Activated naive CD8-positive, alpha-beta T cell (primary cell): ENCODE data around the gene C11orf54.
"Not testable (repeated sequence)": the region's sequence is repeated elsewhere in the genome, so short reads cannot be mapped to it uniquely, and the experiment has no call there.

Experiments used
- H3K27ac Mint-ChIP-seq: one replicate; pipeline ENCODE4 v1.8.0; 2021; ENCODE audit warnings: mixed read lengths
- H3K27me3 Mint-ChIP-seq: one replicate; pipeline ENCODE4 v1.8.0; 2021; ENCODE audit warnings: mixed read lengths
- H3K36me3 Mint-ChIP-seq: one replicate; pipeline ENCODE4 v1.8.0; 2021; ENCODE audit warnings: mixed read lengths
- H3K4me1 Mint-ChIP-seq: one replicate; pipeline ENCODE4 v1.8.0; 2021; ENCODE audit warnings: low read depth, mixed read lengths
- H3K4me3 Mint-ChIP-seq: one replicate; pipeline ENCODE4 v1.8.0; 2021; ENCODE audit warnings: mild to moderate bottlenecking, mixed read lengths
- H3K9me3 Mint-ChIP-seq: one replicate; pipeline ENCODE4 v1.8.0; 2021; ENCODE audit warnings: low read depth, mixed read lengths

C11orf54 gene

DNA sequence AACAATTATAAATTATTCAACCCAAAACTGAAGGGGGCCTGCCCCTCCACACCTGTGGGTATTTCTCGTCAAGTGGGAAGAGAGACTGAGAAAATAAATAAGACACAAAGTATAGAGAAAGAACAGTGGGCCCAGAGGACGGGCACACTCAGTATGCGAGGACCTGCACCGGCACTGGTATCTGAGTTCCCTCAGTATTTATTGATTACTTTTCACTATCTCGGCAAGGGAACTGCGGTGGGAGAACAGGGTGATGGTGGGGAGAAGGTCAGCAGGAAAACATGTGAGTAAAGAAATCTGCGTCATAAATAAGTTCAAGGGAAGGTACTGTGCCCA is 3.2 kb downstream of the C11orf54 start:
- no peak overlapping the region for H3K27ac Mint-ChIP-seq
- peaks cover 35% of the 10 kb centered on the region for H3K4me1 Mint-ChIP-seq
- H3K27me3 Mint-ChIP-seq: no peaks in the 10 kb centered on the region
- peaks cover 15% of the 10 kb centered on the region for H3K36me3 Mint-ChIP-seq
- no peaks in the 10 kb centered on the region for H3K9me3 Mint-ChIP-seq
- H3K4me3 Mint-ChIP-seq: no peak overlapping the region

DNA sequence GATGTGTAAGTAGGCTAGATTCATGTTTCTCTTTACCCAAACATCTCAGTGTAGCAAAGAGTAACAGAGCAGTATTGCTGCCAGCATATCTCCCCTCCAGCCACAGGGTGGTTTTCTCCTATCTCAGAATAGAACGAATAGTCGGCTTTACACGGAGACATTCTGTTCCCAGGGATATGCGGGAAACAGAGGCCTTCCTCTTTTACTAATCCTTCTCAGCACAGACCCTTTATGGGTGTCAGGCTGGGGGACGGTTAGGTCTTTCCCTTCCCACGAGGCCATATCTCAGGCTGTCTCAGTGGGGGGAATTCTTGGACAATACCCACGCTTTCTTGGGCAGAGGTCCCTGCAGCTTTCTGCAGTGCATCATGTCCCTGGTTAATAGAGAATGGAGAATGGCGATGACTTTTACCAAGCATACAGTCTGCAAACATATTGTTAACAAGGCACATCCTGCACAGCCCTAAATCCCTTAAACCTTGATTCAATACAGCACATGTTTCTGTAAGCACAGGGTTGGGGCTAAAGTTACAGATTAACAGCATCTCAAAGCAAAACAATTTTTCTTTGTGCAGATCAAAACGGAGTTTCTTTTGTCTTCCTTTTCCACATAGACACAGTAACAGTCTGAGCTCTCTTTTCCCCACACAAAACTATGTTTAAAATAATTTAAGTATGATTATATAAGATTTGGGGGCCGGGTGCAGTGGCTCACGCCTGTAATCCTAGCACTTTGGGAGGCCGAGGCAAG is 3.7 kb downstream of the C11orf54 start:
- not testable (repeated sequence) for H3K4me3 Mint-ChIP-seq, H3K9me3 Mint-ChIP-seq, H3K27me3 Mint-ChIP-seq, H3K27ac Mint-ChIP-seq
- H3K36me3 Mint-ChIP-seq: peaks cover 10% of the 10 kb centered on the region
- H3K4me1 Mint-ChIP-seq: peaks cover 34% of the 10 kb centered on the region

DNA sequence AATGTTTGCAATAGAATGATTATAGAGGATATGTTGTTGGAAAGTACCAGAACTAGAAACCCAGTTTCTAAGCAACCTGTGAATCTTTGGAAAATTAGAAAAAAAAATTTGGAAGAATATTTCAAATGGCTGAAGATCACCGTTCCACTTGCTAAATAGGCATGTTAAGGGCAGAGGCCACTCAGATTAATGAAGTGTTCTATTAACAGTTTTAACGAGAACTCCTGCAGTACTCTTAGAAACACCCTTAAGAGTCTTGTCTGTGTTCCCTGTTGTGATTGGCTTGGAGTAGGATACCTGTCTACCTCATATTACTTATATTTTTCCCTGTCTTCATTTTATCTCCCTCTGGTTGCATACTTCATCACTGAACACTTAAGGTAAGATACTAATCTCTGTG is 4.6 kb downstream of the C11orf54 start:
- H3K9me3 Mint-ChIP-seq: no peaks in the 10 kb centered on the region
- no peaks in the 10 kb centered on the region for H3K27me3 Mint-ChIP-seq
- no peak overlapping the region for H3K4me3 Mint-ChIP-seq
- no peak overlapping the region for H3K27ac Mint-ChIP-seq
- peaks cover 34% of the 10 kb centered on the region for H3K4me1 Mint-ChIP-seq
- peaks cover 6% of the 10 kb centered on the region for H3K36me3 Mint-ChIP-seq

GRCh38 chr11:93747122-93747521 is 5.7 kb downstream of the C11orf54 start:
- Mint-ChIP-seq H3K4me3 (no peak overlapping the region), H3K9me3 (no peaks in the 10 kb centered on the region), H3K27ac (no peak overlapping the region), H3K27me3 (no peaks in the 10 kb centered on the region), H3K4me1 (peaks cover 34% of the 10 kb centered on the region), H3K36me3 (peaks cover 6% of the 10 kb centered on the region)

- H3K27me3 Mint-ChIP-seq: no peaks in the 10 kb centered on the region
- H3K36me3 Mint-ChIP-seq: peaks cover 3% of the 10 kb centered on the region
- peaks cover 4% of the 10 kb centered on the region for H3K4me1 Mint-ChIP-seq
- H3K4me3 Mint-ChIP-seq: no peak overlapping the region
- H3K27ac Mint-ChIP-seq: no peak overlapping the region
- H3K9me3 Mint-ChIP-seq: no peaks in the 10 kb centered on the region
Measured at GRCh38 chr11:93751001-93751400, 9.5 kb downstream of the C11orf54 start.

DNA sequence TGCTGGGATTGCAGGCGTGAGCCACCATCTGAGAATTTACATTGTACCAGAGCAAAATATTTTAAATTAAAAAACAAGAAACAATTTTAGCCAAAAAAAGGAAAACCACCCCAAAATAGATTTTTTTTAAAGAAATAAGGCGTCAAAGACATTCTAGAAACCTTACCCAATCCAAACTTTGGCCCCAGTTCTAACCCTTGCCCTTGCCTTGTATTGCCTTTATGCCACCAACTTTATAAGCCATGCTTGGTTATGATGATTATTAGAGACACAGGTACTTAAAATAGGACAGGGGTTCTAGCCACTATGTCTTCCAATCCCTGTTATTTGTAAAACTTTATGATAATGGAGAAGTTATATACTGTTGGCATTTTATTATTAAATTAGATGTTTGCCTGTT is 11.8 kb downstream of the C11orf54 start:
- Mint-ChIP-seq H3K4me1 (no peaks in the 10 kb centered on the region), H3K9me3 (no peaks in the 10 kb centered on the region), H3K27me3 (no peaks in the 10 kb centered on the region), H3K4me3 (no peak overlapping the region), H3K36me3 (peaks cover under 1% of the 10 kb centered on the region), H3K27ac (no peak overlapping the region)

- no peaks in the 10 kb centered on the region for H3K27me3 Mint-ChIP-seq
- H3K4me1 Mint-ChIP-seq: no peaks in the 10 kb centered on the region
- H3K27ac Mint-ChIP-seq: no peak overlapping the region
- H3K36me3 Mint-ChIP-seq: peaks cover 5% of the 10 kb centered on the region
- H3K9me3 Mint-ChIP-seq: no peaks in the 10 kb centered on the region
- H3K4me3 Mint-ChIP-seq: no peak overlapping the region
Measured at GRCh38 chr11:93756748-93757147, 15.3 kb downstream of the C11orf54 start.

- peaks cover 5% of the 10 kb centered on the region for H3K36me3 Mint-ChIP-seq
- no peaks in the 10 kb centered on the region for H3K4me1 Mint-ChIP-seq
- no peaks in the 10 kb centered on the region for H3K9me3 Mint-ChIP-seq
- no peak overlapping the region for H3K27ac Mint-ChIP-seq
- H3K27me3 Mint-ChIP-seq: no peaks in the 10 kb centered on the region
- no peak overlapping the region for H3K4me3 Mint-ChIP-seq
Measured at GRCh38 chr11:93757301-93757700, 15.8 kb downstream of the C11orf54 start.

DNA sequence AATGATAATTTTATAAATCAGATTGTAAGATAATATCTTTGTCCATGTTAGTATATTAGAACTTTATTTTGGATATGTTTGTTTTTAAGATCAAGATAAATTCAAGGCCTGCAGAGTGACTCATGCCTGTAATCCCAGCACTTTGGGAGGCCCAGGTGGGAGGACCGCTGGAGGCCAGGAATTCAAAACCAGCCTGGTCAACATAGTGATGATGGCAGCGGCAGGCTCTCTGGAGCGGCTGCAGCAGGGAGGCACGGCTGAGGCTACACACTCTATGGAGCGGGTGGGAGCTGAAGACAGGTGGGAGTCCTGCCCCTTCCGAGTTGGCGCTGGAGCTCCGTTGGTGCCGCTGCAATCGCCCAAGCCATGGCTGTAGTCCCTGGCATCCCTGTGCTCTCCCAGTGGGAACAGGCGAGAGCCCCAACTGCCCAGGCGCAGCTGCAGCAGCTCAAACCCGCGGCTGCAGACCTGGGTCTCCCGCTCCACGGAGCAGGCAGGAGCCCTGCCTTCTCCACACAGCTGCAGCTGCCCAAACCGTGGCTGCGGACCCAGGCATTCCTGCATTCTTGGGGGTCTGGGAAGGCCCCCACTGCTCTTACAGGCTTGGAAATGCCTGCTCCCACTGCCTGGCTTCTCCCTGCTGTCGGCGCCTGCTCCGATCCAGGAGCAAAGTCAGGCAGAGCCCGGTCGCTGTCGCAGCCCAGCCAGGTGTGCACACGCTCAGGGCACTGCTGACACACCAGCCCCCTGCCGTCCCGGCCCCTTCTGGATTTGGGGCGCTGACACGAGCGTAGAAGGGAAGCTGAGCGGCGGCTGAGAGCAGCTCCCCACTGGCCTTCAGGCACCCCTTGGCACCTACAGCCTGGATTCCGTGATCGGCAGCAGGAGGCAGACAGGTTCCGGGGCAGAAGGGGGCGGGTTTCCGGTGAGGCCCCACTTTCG is 16.7 kb downstream of the C11orf54 start:
- Mint-ChIP-seq H3K36me3 (peaks cover 5% of the 10 kb centered on the region), H3K27ac (no peak overlapping the region), H3K9me3 (no peaks in the 10 kb centered on the region), H3K4me1 (no peaks in the 10 kb centered on the region), H3K27me3 (no peaks in the 10 kb centered on the region), H3K4me3 (no peak overlapping the region)

- H3K27ac Mint-ChIP-seq, H3K4me3 Mint-ChIP-seq, H3K27me3 Mint-ChIP-seq, H3K4me1 Mint-ChIP-seq, H3K9me3 Mint-ChIP-seq, H3K36me3 Mint-ChIP-seq: not testable (repeated sequence)
Measured at GRCh38 chr11:93759123-93759522, 17.7 kb downstream of the C11orf54 start.

DNA sequence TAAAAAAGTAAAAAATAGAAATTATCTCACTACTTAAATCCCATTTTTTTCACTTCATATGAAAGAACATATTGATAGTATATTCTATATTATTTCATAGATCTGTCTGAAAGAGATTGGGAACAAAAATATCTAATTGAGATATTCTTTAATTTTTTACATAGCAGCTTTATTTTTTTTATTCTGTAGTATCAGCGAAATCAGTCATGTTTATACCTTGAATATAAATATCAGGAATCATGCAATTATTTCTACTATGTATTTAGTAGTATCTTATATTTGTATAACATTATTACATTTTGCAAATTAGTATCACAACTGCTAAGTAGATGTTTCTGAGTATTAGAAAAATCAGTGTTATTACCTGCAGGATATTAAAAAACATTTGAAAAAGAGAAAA is 20.4 kb downstream of the C11orf54 start:
- Mint-ChIP-seq H3K9me3 (no peaks in the 10 kb centered on the region), H3K27ac (no peak overlapping the region), H3K36me3 (peaks cover 5% of the 10 kb centered on the region), H3K4me1 (no peaks in the 10 kb centered on the region), H3K4me3 (no peak overlapping the region), H3K27me3 (no peaks in the 10 kb centered on the region)

- H3K9me3 Mint-ChIP-seq: no peaks in the 10 kb centered on the region
- H3K4me3 Mint-ChIP-seq: no peak overlapping the region
- no peak overlapping the region for H3K27ac Mint-ChIP-seq
- no peaks in the 10 kb centered on the region for H3K36me3 Mint-ChIP-seq
- no peaks in the 10 kb centered on the region for H3K4me1 Mint-ChIP-seq
- no peaks in the 10 kb centered on the region for H3K27me3 Mint-ChIP-seq
Measured at GRCh38 chr11:93765551-93765950, 24.1 kb downstream of the C11orf54 start.

DNA sequence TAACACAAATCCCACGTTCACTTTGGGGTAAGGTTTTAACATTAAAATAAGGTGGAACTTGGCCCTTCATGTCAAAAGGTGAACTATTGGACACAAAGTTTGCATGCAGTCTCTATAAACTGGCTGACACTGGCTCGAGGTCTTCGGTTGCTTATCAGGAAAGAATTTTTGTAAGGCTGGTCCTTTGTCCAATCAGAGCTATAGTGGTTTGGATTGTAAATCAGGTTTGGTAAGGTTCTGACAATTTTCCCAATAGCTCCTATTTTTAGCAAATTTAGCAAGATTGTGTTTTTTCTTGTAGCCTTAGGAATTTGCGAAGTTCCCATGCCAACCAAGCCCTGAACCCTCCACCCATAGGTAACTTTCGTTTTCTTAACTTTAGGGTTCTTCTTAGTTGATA is 25.0 kb downstream of the C11orf54 start:
- Mint-ChIP-seq H3K27me3 (no peaks in the 10 kb centered on the region), H3K4me3 (no peak overlapping the region), H3K4me1 (no peaks in the 10 kb centered on the region), H3K9me3 (no peaks in the 10 kb centered on the region), H3K27ac (no peak overlapping the region), H3K36me3 (no peaks in the 10 kb centered on the region)

DNA sequence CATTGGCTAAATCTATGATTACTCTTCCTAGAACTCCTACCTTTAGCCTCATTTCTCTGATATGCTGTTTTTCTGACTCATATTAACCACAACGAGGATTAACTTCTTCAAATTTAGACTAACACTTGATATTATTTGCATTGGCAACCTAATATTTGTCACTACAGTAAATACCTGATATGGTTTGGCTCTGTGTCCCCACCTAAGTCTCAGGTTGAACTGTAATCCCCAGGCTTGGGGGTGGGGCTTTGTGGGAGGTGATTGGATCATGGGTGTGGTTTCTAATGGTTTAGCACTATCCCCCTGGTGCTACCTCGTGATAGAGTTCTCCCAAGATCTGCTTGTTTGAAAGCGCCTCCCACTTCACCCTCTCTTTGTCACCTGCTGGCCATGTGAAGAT is 25.5 kb downstream of the C11orf54 start:
- Mint-ChIP-seq H3K9me3 (no peaks in the 10 kb centered on the region), H3K4me3 (no peak overlapping the region), H3K36me3 (no peaks in the 10 kb centered on the region), H3K27me3 (no peaks in the 10 kb centered on the region), H3K27ac (no peak overlapping the region), H3K4me1 (no peaks in the 10 kb centered on the region)

DNA sequence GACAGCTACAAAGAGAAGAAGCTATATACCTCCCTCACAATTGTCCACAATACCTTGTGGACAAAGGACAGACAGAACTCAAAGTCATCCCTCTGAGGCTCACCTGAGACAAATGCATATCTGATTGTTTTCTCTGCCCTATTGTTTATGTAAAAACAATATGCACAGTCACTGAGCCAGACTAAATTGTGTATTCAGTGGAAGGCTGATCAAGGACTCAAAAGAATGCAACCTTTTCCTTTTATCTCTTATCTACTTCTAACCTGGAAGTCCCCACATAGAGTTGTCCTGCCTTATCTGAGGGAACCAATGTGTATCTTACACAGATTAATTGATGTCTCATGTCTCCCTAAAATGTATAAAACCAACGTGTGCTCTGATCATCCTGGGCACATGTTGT is 28.7 kb downstream of the C11orf54 start:
- Mint-ChIP-seq H3K9me3 (no peaks in the 10 kb centered on the region), H3K27me3 (no peaks in the 10 kb centered on the region), H3K36me3 (no peaks in the 10 kb centered on the region), H3K27ac (no peak overlapping the region), H3K4me1 (no peaks in the 10 kb centered on the region), H3K4me3 (no peak overlapping the region)
